ENCODE measurements around the gene SYT12. TPM values are rescaled to one million over a fixed set of nuclear protein-coding genes. Genes with fewer than 3 reads are reported as not detected.
A peak's percentile ranks its signal among the peaks of the same experiment; 100 is the strongest.

The SYT12 gene
- total and polyA plus RNA-seq, 2 donors (not counting 1 experiment from before 2014, with no cell fraction given) = not detected

- Mint-ChIP-seq H3K27me3 (peaks cover 37% of the 10 kb centered on the region), H3K4me1 (peaks cover 16% of the 10 kb centered on the region), H3K9me3 (ENCODE audit: insufficient read depth) (no peaks in the 10 kb centered on the region), H3K4me3 (no peak overlapping the region), H3K27ac (no peak overlapping the region)
- ATAC-seq (ENCODE audit: low read depth) (peak; percentile 66), DNase-seq (no peak)
- intact Hi-C loops (cut with micrococcal nuclease) = no loop called here
- ChIA-PET CTCF (no interaction called here), POLR2A (no interaction called here)
- Histone ChIP-seq H3K27me3 (replicated peaks in 1 of 4; ENCODE audit: control extremely low read depth in 1 of 4, control insufficient read depth in 3 of 4, insufficient read depth in 4 of 4, low read length in 3 of 4) (peaks cover 0 to 46% (median 8%) of the 10 kb centered on the region in 4 experiments), H3K4me2 (replicated peaks; ENCODE audit: low read depth, low read length, poor library complexity, severe bottlenecking) (no peak overlapping the region), H3K27ac (ENCODE audit: low read length in 2 of 2) (no peak overlapping the region), H3K36me3 (replicated peaks in 1 of 2; ENCODE audit: control extremely low read depth in 1 of 2, control insufficient read depth in 1 of 2, extremely low read depth in 1 of 2, insufficient read depth in 2 of 2, low read length in 1 of 2) (no peaks in the 10 kb centered on the region), H3K79me2 (ENCODE audit: control insufficient read depth, insufficient read depth, low read length) (no peaks in the 10 kb centered on the region), H3K4me3 (ENCODE audit: control extremely low read depth in 1 of 5, extremely low read depth in 1 of 5, insufficient read depth in 1 of 5, low read depth in 2 of 5, low read length in 4 of 5) (no peak overlapping the region), H2AFZ (ENCODE audit: insufficient read depth, low read depth, low read length, poor library complexity, severe bottlenecking) (no peak overlapping the region), H3K9ac (ENCODE audit: low read length) (no peak overlapping the region), H4K20me1 (ENCODE audit: control insufficient read depth, insufficient read depth, low read length, poor library complexity, severe bottlenecking) (no peaks in the 10 kb centered on the region), H3K4me1 (ENCODE audit: control insufficient read depth in 2 of 2, insufficient read depth in 2 of 2, low read length in 2 of 2) (peaks cover 0 to 8% of the 10 kb centered on the region in 2 donors), H3K9me3 (ENCODE audit: control extremely low read depth in 1 of 3, control insufficient read depth in 2 of 3, insufficient read depth in 1 of 3, low read length in 2 of 3) (no peaks in the 10 kb centered on the region)
- WGBS (ENCODE audit: insufficient coverage) = 62% methylated on average over 14 of the region's 14 CpGs
- TF ChIP-seq CTCF (IDR thresholded peaks at IDR 0.05) = no peak
- no peak for TF ChIP-seq EZH2 (IDR thresholded peaks at IDR 0.05; ENCODE audit: borderline replicate concordance, insufficient read depth, low read depth, low read length, poor library complexity, severe bottlenecking)
These were observed 22.4 kb downstream of the SYT12 start for GRCh38 chr11:67045314-67045713.

GRCh38 chr11:67048515-67049130 is 25.7 kb downstream of the SYT12 start:
- H4K20me1 ChIP-seq (ENCODE audit: control insufficient read depth, insufficient read depth, low read length, poor library complexity, severe bottlenecking) = no peaks in the 10 kb centered on the region

More at GRCh38 chr11:67048515-67049130, 25.7 kb downstream of the SYT12 start:
- H3K4me1 Mint-ChIP-seq = peaks cover 8% of the 10 kb centered on the region
- intact Hi-C loops (cut with micrococcal nuclease) = no loop called here
- ChIA-PET CTCF (no interaction called here), POLR2A (interaction anchor here (0.6 kb wide), 1 partner anchor 21 kb away, joined by 10 read pairs; no protein-coding TSS in a partner anchor)
- ATAC-seq (ENCODE audit: low read depth) = no peak
- DNase-seq = no peak
- H3K27ac Mint-ChIP-seq = no peak overlapping the region
- no peaks in the 10 kb centered on the region for H3K79me2 ChIP-seq (ENCODE audit: control insufficient read depth, insufficient read depth, low read length)
- no peak overlapping the region for H3K27ac ChIP-seq (ENCODE audit: low read length in 2 of 2)
- H3K4me3 ChIP-seq (ENCODE audit: control extremely low read depth in 1 of 5, extremely low read depth in 1 of 5, insufficient read depth in 1 of 5, low read depth in 2 of 5, low read length in 4 of 5) = no peak overlapping the region
- H3K9ac ChIP-seq (ENCODE audit: low read length) = no peak overlapping the region
- H3K4me1 ChIP-seq (ENCODE audit: control insufficient read depth in 2 of 2, insufficient read depth in 2 of 2, low read length in 2 of 2) = peaks cover 0 to 8% of the 10 kb centered on the region in 2 donors
- no peak overlapping the region for H3K4me3 Mint-ChIP-seq
- H3K9me3 Mint-ChIP-seq (ENCODE audit: insufficient read depth) = no peaks in the 10 kb centered on the region
- no peak overlapping the region for H3K4me2 ChIP-seq (replicated peaks; ENCODE audit: low read depth, low read length, poor library complexity, severe bottlenecking)
- WGBS (ENCODE audit: insufficient coverage) = 92% methylated on average over 22 of the region's 22 CpGs
- peaks cover 0 to 47% (median 10%) of the 10 kb centered on the region in 4 experiments for H3K27me3 ChIP-seq (replicated peaks in 1 of 4; ENCODE audit: control extremely low read depth in 1 of 4, control insufficient read depth in 3 of 4, insufficient read depth in 4 of 4, low read length in 3 of 4)
- peaks cover 32% of the 10 kb centered on the region for H3K27me3 Mint-ChIP-seq
- TF ChIP-seq EZH2 (IDR thresholded peaks at IDR 0.05; ENCODE audit: borderline replicate concordance, insufficient read depth, low read depth, low read length, poor library complexity, severe bottlenecking) (no peak), CTCF (IDR thresholded peaks at IDR 0.05) (no peak)
- H3K9me3 ChIP-seq (ENCODE audit: control extremely low read depth in 1 of 3, control insufficient read depth in 2 of 3, insufficient read depth in 1 of 3, low read length in 2 of 3) = no peaks in the 10 kb centered on the region
- H3K36me3 ChIP-seq (replicated peaks in 1 of 2; ENCODE audit: control extremely low read depth in 1 of 2, control insufficient read depth in 1 of 2, extremely low read depth in 1 of 2, insufficient read depth in 2 of 2, low read length in 1 of 2) = no peaks in the 10 kb centered on the region
- no peak overlapping the region for H2AFZ ChIP-seq (ENCODE audit: insufficient read depth, low read depth, low read length, poor library complexity, severe bottlenecking)

Measured in B cell (primary cell).